T-helper 2 cell treated with Interferon-gamma antibody and Interleukin-4, amounts not matched to agents 100 ng/mL and 5 ng/mL, for 36 hours (primary cell): ENCODE results near the gene APRT. TPM values are rescaled to one million over a fixed set of nuclear protein-coding genes. Genes with fewer than 3 reads are reported as not detected.

Source experiments
- intact Hi-C: fragments of 100-400 bp; cut with micrococcal nuclease; formaldehyde crosslinking; loops from one replicate; pipeline ENCODE4 v1.15.1; 2023
- total RNA-seq: library from RNA; stranded (reverse); gene quantifications from 2 replicates; pipeline ENCODE4 v1.2.3, GENCODE V29; 2022

The APRT gene
- total RNA-seq, 1 donor from 2014 or later = 196 TPM

- intact Hi-C loops = no loop called here
These were observed 50.6 kb downstream of the APRT start for GRCh38 chr16:88761143-88761534.

- intact Hi-C loops = no loop called here
These were observed 51.1 kb downstream of the APRT start for GRCh38 chr16:88760424-88761142.

DNA sequence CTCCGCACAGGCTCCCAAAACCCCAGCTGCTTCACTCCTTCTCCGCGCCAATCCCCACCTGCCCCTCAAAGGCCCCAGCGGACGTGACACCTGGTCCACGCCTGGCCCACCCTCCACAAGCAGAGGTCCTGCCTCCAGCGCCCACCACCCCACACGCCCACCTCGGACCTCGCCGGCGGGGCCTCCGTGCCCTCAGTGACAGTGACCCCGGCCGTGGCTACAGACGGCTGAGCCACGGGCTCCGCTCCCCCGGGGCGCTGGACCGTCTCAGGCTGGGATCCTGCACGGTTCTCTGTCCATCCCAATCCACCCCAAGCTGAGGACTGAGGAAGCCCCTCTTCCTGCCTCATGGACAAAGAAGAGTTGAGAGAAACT lies 51.8 kb downstream of the APRT start:
- intact Hi-C loops = no loop called here

Other genes starting within 250 kb of the APRT start
- 96.7 and 103 TPM in 2 replicates for gene ZC3H18, start 241.5 kb downstream of the APRT start, total RNA-seq
- 0.25 TPM in 1 of 2 replicates, not detected in the other for gene IL17C, start 173.4 kb downstream of the APRT start, total RNA-seq
- 436 and 456 TPM in 2 replicates for gene CYBA, start 160.9 kb downstream of the APRT start, total RNA-seq
- gene MVD, start 148.8 kb downstream of the APRT start, total RNA-seq = 65.6 and 68.6 TPM in 2 replicates
- gene SNAI3, start 125.4 kb downstream of the APRT start, total RNA-seq = 7.2 and 8.1 TPM in 2 replicates
- gene RNF166, start 105.5 kb downstream of the APRT start, total RNA-seq = 120 and 126 TPM in 2 replicates
- gene CTU2, start 105.4 kb downstream of the APRT start, total RNA-seq = 28.1 and 30.5 TPM in 2 replicates
- 289 and 306 TPM in 2 replicates for gene PIEZO1, start 26.7 kb downstream of the APRT start, total RNA-seq
- 92.7 and 95.3 TPM in 2 replicates for gene CDT1, start 8.1 kb downstream of the APRT start, total RNA-seq
- gene GALNS, start 45.0 kb upstream of the APRT start, total RNA-seq = 38.9 and 41.0 TPM in 2 replicates
- gene TRAPPC2L, start 45.2 kb upstream of the APRT start, total RNA-seq = 59.8 and 60.1 TPM in 2 replicates
- gene PABPN1L, start 54.7 kb upstream of the APRT start, total RNA-seq = not detected in 2 replicates
- 0.64 and 0.73 TPM in 2 replicates for gene CBFA2T3, start 165.3 kb upstream of the APRT start, total RNA-seq